Neural cell (in vitro differentiated cells): ENCODE measurements around the gene PER2. TPM values are rescaled to one million over a fixed set of nuclear protein-coding genes. Genes with fewer than 3 reads are reported as not detected.

Experiments used
- H2AFZ ChIP-seq: fragments of 200-600, 300-800 bp; sonication (generic), shearing (Covaris generic); 2 replicates; pipeline ENCODE4 v1.6.0; 2014; ENCODE audit warnings: low read depth, mild to moderate bottlenecking, antibody characterized with exemption, low read length, moderate library complexity
- H3F3A ChIP-seq: fragments of 200-600 bp; shearing (Covaris generic); 2 replicates; pipeline ENCODE4 v1.6.1; 2016; ENCODE audit warnings: mild to moderate bottlenecking, moderate library complexity, mixed read lengths, antibody characterized with exemption, low read length; ENCODE audit not compliant: insufficient read depth, poor library complexity, severe bottlenecking
- H3K27ac ChIP-seq: fragments of 200-600, 300-800 bp; sonication (generic), shearing (Covaris generic); 2 replicates; pipeline ENCODE4 v1.5.1; 2014; ENCODE audit warnings: mild to moderate bottlenecking, low read length, moderate library complexity
- H3K27me3 ChIP-seq: fragments of 300-800, 200-600 bp; sonication (generic), shearing (Covaris generic); 2 replicates; pipeline ENCODE4 v1.6.0; 2014; ENCODE audit warnings: mild to moderate bottlenecking, low read depth, low read length, moderate library complexity; ENCODE audit not compliant: insufficient read depth
- H3K36me3 ChIP-seq: fragments of 300-800, 200-600 bp; sonication (generic), shearing (Covaris generic); 2 replicates; pipeline ENCODE4 v1.5.1; 2014; ENCODE audit warnings: mild to moderate bottlenecking, antibody characterized with exemption, low read length, moderate library complexity; ENCODE audit not compliant: insufficient read depth
- H3K4me2 ChIP-seq: fragments of 300-800, 200-600 bp; sonication (generic), shearing (Covaris generic); 2 replicates; pipeline ENCODE4 v1.6.0; 2014; ENCODE audit warnings: mild to moderate bottlenecking, low read length
- H3K4me3 ChIP-seq: fragments of 300-800, 200-600 bp; sonication (generic), shearing (Covaris generic); 2 replicates; pipeline ENCODE4 v1.5.1; 2014; ENCODE audit warnings: mild to moderate bottlenecking, low read length, moderate library complexity
- H3K79me2 ChIP-seq: fragments of 200-600 bp; shearing (Covaris generic); replicated peaks from 2 replicates; pipeline ENCODE4 v1.6.0; 2014; ENCODE audit warnings: mild to moderate bottlenecking, low read length, moderate library complexity; ENCODE audit not compliant: insufficient read depth
- H3K9ac ChIP-seq: fragments of 300-800, 200-600 bp; sonication (generic), shearing (Covaris generic); 2 replicates; pipeline ENCODE4 v1.6.1; 2016; ENCODE audit warnings: mild to moderate bottlenecking, low read length, mixed read lengths
- H3K9me2 ChIP-seq: fragments of 200-600 bp; shearing (Covaris generic); 2 replicates; pipeline ENCODE4 v1.6.1; 2016; ENCODE audit warnings: mild to moderate bottlenecking, low read length, mixed read lengths; ENCODE audit not compliant: insufficient read depth
- H3K9me3 ChIP-seq: fragments of 200-600, 300-800 bp; sonication (generic), shearing (Covaris generic); 2 replicates; pipeline ENCODE4 v1.6.1; 2016; ENCODE audit warnings: mild to moderate bottlenecking, mixed run types, low read length, moderate library complexity, mixed read lengths
- H4K20me1 ChIP-seq: fragments of 200-600 bp; shearing (Covaris generic); 2 replicates; pipeline ENCODE4 v1.6.1; 2016; ENCODE audit warnings: mild to moderate bottlenecking, mixed run types; ENCODE audit not compliant: insufficient read depth
- CTCF ChIP-seq: fragments of 450-650 bp; IDR thresholded peaks from 2 replicates; pipeline ENCODE4 v1.5.1; 2014; ENCODE audit warnings: antibody characterized with exemption, mild to moderate bottlenecking, moderate library complexity; ENCODE audit not compliant: poor library complexity, severe bottlenecking
- EP300 ChIP-seq: fragments of 450-650 bp; conservative IDR thresholded peaks from 2 replicates; pipeline ENCODE4 v1.6.1; 2014; ENCODE audit warnings: antibody characterized with exemption, mild to moderate bottlenecking, moderate library complexity; ENCODE audit not compliant: poor library complexity, severe bottlenecking
- EZH2 ChIP-seq: fragments of 200-600, 300-800 bp; shearing (Covaris generic), sonication (generic); IDR thresholded peaks from 2 replicates; pipeline ENCODE4 v1.6.1; 2014; ENCODE audit warnings: antibody characterized with exemption, low read length, borderline replicate concordance, mild to moderate bottlenecking; ENCODE audit not compliant: insufficient read depth, poor library complexity, severe bottlenecking
- MXI1 ChIP-seq: fragments of 450-650 bp; conservative IDR thresholded peaks from 2 replicates; pipeline ENCODE4 v1.6.1; 2014; ENCODE audit warnings: antibody characterized with exemption, mild to moderate bottlenecking; ENCODE audit not compliant: poor library complexity, severe bottlenecking
- POLR2AphosphoS5 ChIP-seq: IDR thresholded peaks from 2 replicates; pipeline ENCODE4 v1.6.1; 2012
- RAD21 ChIP-seq: fragments of 450-650 bp; conservative IDR thresholded peaks from 2 replicates; pipeline ENCODE4 v1.6.1; 2014; ENCODE audit warnings: antibody characterized with exemption, mild to moderate bottlenecking, moderate library complexity
- REST ChIP-seq: IDR thresholded peaks from 2 replicates; pipeline ENCODE4 v1.6.1; 2012; ENCODE audit warnings: borderline replicate concordance
- SMC3 ChIP-seq: fragments of 450-650 bp; conservative IDR thresholded peaks from 2 replicates; pipeline ENCODE4 v1.6.1; 2014; ENCODE audit warnings: antibody characterized with exemption, mild to moderate bottlenecking, moderate library complexity; ENCODE audit not compliant: poor library complexity
- TAF1 ChIP-seq: IDR thresholded peaks from 2 replicates; pipeline ENCODE4 v1.6.1; 2012; ENCODE audit warnings: low read depth
- polyA plus RNA-seq: library from polyadenylated mRNA; depleted of rRNA; stranded (reverse); fragments of >200 nt; gene quantifications from 2 replicates; pipeline ENCODE4 v1.2.3, GENCODE V29; 2014

PER2 gene
- polyA plus RNA-seq, 1 donor from 2014 or later: 3.2 TPM

GRCh38 chr2:238242731-238243495 lies 45.5 kb downstream of the PER2 start:
- no peaks in the 10 kb centered on the region for H3K9me3 ChIP-seq
- H3F3A ChIP-seq: no peaks in the 10 kb centered on the region
- H3K79me2 ChIP-seq: peaks cover 7% of the 10 kb centered on the region
- no peak overlapping the region for H3K4me3 ChIP-seq
- H3K9me2 ChIP-seq: no peaks in the 10 kb centered on the region
- no peak overlapping the region for H3K4me2 ChIP-seq
- H2AFZ ChIP-seq: no peak overlapping the region
- TF ChIP-seq TAF1: no peak
- H4K20me1 ChIP-seq: no peaks in the 10 kb centered on the region
- no peaks in the 10 kb centered on the region for H3K36me3 ChIP-seq
- no peaks in the 10 kb centered on the region for H3K27me3 ChIP-seq
- H3K9ac ChIP-seq: no peak overlapping the region
- H3K27ac ChIP-seq: no peak overlapping the region

GRCh38 chr2:238241970-238242369 lies 46.4 kb downstream of the PER2 start:
- Histone ChIP-seq H4K20me1 (no peaks in the 10 kb centered on the region), H2AFZ (no peak overlapping the region), H3K79me2 (peaks cover 7% of the 10 kb centered on the region), H3K27me3 (no peaks in the 10 kb centered on the region), H3K36me3 (no peaks in the 10 kb centered on the region), H3F3A (no peaks in the 10 kb centered on the region), H3K27ac (no peak overlapping the region), H3K4me2 (no peak overlapping the region), H3K4me3 (no peak overlapping the region), H3K9me3 (no peaks in the 10 kb centered on the region), H3K9me2 (no peaks in the 10 kb centered on the region), H3K9ac (no peak overlapping the region)
- TF ChIP-seq EP300 (no peak), TAF1 (no peak), CTCF (no peak), MXI1 (no peak), POLR2AphosphoS5 (no peak), REST (no peak), SMC3 (no peak), RAD21 (no peak), EZH2 (no peak)
